Body of pancreas (tissue), 4 donors: ENCODE results near the gene CCDC33. TPM values are rescaled to one million over a fixed set of nuclear protein-coding genes. Genes with fewer than 3 reads are reported as not detected.

Source experiments
- ATAC-seq: fragments of 150-250 bp; one replicate; pipeline ENCODE4 v1.9.1; 2016
- DNase-seq, 4 donors: peaks; one replicate each; pipeline ENCODE4 v3.0.0-alpha.2; 2019
- H3K27ac ChIP-seq, 4 donors: fragments of 200-600 bp; sonication (generic); 1 replicate in 3 of 4; 2 replicates in 1 of 4; pipeline versions ENCODE4 v1.5.1 to v1.6.1; 2016 to 2019; ENCODE audit warnings: mild to moderate bottlenecking in 1 of 4, mixed read lengths in 1 of 4, moderate library complexity in 1 of 4
- H3K27me3 ChIP-seq, 2 donors: fragments of 200-600 bp; sonication (generic); one replicate each; pipeline ENCODE4 v1.6.0; 2016; ENCODE audit warnings: mild to moderate bottlenecking in 1 of 2
- H3K36me3 ChIP-seq, 2 donors: fragments of 200-600 bp; sonication (generic); replicated peaks in 1 of 2; 2 replicates each; pipeline ENCODE4 v1.5.1; 2016; ENCODE audit warnings: low read depth in 2 of 2; ENCODE audit not compliant: insufficient read depth in 1 of 2
- H3K4me1 ChIP-seq: fragments of 200-600 bp; sonication (generic); one replicate; pipeline ENCODE4 v1.6.0; 2016
- H3K4me3 ChIP-seq, 2 donors: fragments of 200-600 bp; sonication (generic); 1 replicate in 1 of 2; 2 replicates in 1 of 2; pipeline ENCODE4 v1.5.1; 2016 to 2019
- H3K9me3 ChIP-seq, 3 donors: fragments of 200-600 bp; sonication (generic); 1 replicate in 2 of 3; 2 replicates in 1 of 3; pipeline ENCODE4 v1.5.1; 2016
- POLR2A ChIP-seq, 3 donors: fragments of 450-650 bp; IDR thresholded peaks; one replicate each; pipeline ENCODE4 v1.6.1; 2016; ENCODE audit warnings: antibody characterized with exemption in 3 of 3, mild to moderate bottlenecking in 2 of 3
- WGBS, 2 donors: methylation state at CpG; one replicate each; pipeline ENCODE4 v1.1.5; 2017; 5-methylcytosine and 5-hydroxymethylcytosine counted together
- intact Hi-C: fragments of 100-400 bp; cut with DNase I; formaldehyde crosslinking; loops from one replicate; pipeline ENCODE4 v1.15.1; 2023
- total RNA-seq, 2 donors: library from RNA; depleted of rRNA; stranded (reverse); fragments of >200 nt; gene quantifications; one replicate each; pipeline ENCODE4 v1.1.0, GENCODE V29; 2016
- TF ChIP-seq, protein P1 (sequence below), 7 experiments: fragments of 450-650 bp in 4 of 7; fragments of 200-600 bp in 3 of 7; sonication (generic) in 3 of 7; IDR thresholded peaks; one replicate each; pipeline ENCODE4 v1.5.1; 2016 to 2019; ENCODE audit warnings: antibody characterized with exemption in 7 of 7

Gene CCDC33
- total RNA-seq, 2 donors from 2014 or later: not detected

DNA sequence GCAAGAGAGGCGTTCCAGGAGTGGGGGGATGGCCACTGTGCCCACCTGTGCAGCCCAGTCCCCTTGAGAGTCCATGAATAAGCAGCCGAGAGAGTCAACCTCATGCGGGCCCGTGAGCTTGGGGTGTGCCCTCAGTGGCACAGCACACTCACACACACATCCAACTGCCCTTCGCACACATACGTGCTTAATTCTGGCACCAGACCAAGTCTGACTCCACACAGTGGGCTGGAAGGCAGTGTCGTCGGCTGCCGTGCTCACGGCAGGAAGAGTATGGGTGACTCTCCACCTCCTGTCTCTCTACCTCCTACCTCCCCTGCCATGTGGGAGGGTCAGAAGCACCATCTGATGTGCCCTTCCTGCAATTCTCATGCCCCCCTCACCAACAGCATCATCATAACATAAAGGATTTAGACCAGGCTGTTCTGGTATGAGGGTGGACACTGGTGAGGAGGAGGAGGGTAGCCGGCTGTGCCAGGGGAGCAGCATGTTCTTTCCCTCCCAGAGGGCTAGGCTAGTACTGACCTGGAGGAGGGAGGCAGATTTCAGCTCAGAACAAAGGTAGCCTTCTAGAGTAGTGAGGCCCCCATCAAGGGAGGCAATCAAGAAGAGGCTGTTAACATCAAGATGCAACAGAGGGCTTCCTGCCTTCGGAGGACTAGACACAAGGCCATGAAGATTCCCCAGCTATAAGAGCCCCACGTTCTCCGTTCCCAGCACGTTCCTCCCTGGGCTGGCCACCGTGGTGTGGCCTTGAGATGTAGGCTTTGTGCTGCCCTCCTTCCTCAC, 28.3 kb upstream of the CCDC33 start:
- no peak overlapping the region for H3K4me3 ChIP-seq
- no peaks in the 10 kb centered on the region for H3K9me3 ChIP-seq
- ATAC-seq (no peak), DNase-seq (no peak)
- no peak overlapping the region for H3K27ac ChIP-seq
- no peaks in the 10 kb centered on the region for H3K36me3 ChIP-seq
- H3K4me1 ChIP-seq: peaks cover 13% of the 10 kb centered on the region
- 71 to 76% methylated on average over 15 to 16 of the region's 16 CpGs for WGBS, 2 donors
- intact Hi-C loops: no loop called here
- TF ChIP-seq, protein P1, sequence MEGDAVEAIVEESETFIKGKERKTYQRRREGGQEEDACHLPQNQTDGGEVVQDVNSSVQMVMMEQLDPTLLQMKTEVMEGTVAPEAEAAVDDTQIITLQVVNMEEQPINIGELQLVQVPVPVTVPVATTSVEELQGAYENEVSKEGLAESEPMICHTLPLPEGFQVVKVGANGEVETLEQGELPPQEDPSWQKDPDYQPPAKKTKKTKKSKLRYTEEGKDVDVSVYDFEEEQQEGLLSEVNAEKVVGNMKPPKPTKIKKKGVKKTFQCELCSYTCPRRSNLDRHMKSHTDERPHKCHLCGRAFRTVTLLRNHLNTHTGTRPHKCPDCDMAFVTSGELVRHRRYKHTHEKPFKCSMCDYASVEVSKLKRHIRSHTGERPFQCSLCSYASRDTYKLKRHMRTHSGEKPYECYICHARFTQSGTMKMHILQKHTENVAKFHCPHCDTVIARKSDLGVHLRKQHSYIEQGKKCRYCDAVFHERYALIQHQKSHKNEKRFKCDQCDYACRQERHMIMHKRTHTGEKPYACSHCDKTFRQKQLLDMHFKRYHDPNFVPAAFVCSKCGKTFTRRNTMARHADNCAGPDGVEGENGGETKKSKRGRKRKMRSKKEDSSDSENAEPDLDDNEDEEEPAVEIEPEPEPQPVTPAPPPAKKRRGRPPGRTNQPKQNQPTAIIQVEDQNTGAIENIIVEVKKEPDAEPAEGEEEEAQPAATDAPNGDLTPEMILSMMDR (IDR thresholded peaks at IDR 0.05): no peak
- no peak for TF ChIP-seq POLR2A (IDR thresholded peaks at IDR 0.05)
- H3K27me3 ChIP-seq: no peaks in the 10 kb centered on the region

DNA sequence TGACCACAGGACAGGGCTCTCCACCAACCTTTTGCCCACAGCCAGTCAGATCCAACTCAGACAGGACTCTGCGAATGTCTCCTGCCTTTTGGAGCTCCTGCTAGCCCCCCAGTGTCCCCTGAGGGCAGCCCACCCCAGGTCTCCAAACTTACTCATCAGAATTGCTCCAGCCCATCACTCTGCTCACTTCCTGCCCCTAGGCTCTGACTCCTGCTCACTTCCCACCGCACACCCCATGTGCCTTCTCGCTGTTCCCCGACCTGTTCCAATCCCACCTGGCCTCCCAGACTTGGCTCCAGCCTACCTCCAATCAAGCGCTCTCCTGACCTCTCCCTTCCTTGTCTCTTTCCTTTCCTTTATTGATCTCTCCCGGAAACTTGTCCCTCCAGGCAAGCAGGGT, 27.6 kb upstream of the CCDC33 start:
- 58 to 62% methylated on average over 6 of the region's 6 CpGs for WGBS, 2 donors
- Histone ChIP-seq H3K27ac (no peak overlapping the region), H3K36me3 (no peaks in the 10 kb centered on the region), H3K9me3 (no peaks in the 10 kb centered on the region), H3K27me3 (no peaks in the 10 kb centered on the region), H3K4me1 (peaks cover 13% of the 10 kb centered on the region), H3K4me3 (no peak overlapping the region)
- ATAC-seq (no peak), DNase-seq (no peak)
- intact Hi-C loops: no loop called here
- TF ChIP-seq, protein P1 (IDR thresholded peaks at IDR 0.05): no peak
- TF ChIP-seq POLR2A (IDR thresholded peaks at IDR 0.05): no peak

DNA sequence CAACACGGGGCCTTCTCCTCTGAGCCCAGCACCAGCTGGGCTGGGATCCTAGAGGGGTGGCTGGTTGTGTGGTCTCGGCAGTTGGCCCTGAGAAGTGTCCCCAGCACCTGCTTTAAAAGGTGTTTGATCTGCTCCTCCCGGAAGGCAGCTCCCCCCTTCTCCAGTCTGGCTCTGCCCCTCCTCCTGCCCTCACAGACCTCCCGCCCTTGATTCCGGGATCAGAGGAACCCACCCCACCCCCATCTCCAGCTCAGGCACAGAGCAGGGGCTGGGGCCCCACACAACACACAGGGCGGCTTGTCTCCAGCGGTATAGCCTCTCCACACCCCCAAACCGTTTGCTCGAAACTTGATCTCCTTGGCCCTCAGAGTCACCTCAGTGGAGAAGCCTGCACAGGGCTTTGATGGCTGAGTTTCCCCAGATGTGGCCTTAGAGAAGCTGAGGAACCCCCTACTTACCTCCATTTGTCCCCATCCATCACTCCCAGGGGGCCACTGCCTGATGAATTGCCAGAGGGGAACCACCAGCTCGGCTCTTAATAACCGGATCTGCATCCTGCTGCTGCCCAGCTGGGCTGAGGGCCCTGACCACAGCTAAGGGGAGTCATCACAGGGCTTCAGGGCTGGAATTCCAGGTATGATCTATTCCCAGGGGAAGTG, 27.1 kb upstream of the CCDC33 start:
- no peak for TF ChIP-seq POLR2A (IDR thresholded peaks at IDR 0.05)
- TF ChIP-seq, protein P1 (IDR thresholded peaks at IDR 0.05): no peak
- no peak overlapping the region for H3K27ac ChIP-seq
- H3K4me3 ChIP-seq: no peak overlapping the region
- H3K4me1 ChIP-seq: peaks cover 13% of the 10 kb centered on the region
- H3K27me3 ChIP-seq: no peaks in the 10 kb centered on the region
- WGBS, 2 donors: 42 to 43% methylated on average over 8 to 11 of the region's 11 CpGs
- no peaks in the 10 kb centered on the region for H3K36me3 ChIP-seq
- intact Hi-C loops: no loop called here
- peak in 1 of 4 donors; percentile 13 for DNase-seq
- ATAC-seq: peak; percentile 12
- no peaks in the 10 kb centered on the region for H3K9me3 ChIP-seq

DNA sequence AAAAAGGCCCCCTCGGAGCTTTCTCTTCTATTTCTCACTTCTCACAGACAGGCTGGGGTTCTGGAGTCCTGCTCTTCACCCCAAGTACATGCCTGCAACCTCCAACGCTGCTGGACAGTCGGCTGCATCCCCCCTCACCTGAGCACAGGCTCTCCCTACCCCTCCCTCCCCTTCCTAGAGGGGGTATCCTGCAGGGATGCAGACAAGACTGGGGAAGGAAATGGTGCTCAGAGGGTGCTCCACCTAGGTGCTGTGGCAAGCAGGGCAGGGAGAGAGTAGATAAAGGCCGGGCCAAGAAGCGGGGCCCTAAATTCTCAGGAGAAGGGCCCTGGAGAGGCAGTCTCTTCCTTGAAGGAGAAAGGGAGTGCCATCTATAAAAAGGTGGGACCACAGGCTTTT, 26.6 kb upstream of the CCDC33 start:
- Histone ChIP-seq H3K9me3 (no peaks in the 10 kb centered on the region), H3K36me3 (no peaks in the 10 kb centered on the region), H3K27me3 (no peaks in the 10 kb centered on the region), H3K27ac (peak overlapping the region in 1 of 4 donors; percentile 20), H3K4me1 (peaks cover 13% of the 10 kb centered on the region), H3K4me3 (no peak overlapping the region)
- 65% methylated on average over 5 of the region's 5 CpGs for WGBS, 2 donors
- no peak for TF ChIP-seq POLR2A (IDR thresholded peaks at IDR 0.05)
- TF ChIP-seq, protein P1 (IDR thresholded peaks at IDR 0.05): no peak
- intact Hi-C loops: no loop called here
- DNase-seq (no peak), ATAC-seq (peak; percentile 6)
